Smooth muscle cell (in vitro differentiated cells): Measurements from ENCODE around the gene DNER. TPM values are rescaled to one million over a fixed set of nuclear protein-coding genes. Genes with fewer than 3 reads are reported as not detected.
A peak's percentile ranks its signal among the peaks of the same experiment; 100 is the strongest.

Experiments
- DNase-seq: peaks from one replicate; lab custom pipeline; 2025; ENCODE audit not compliant: unreplicated experiment; lab: John Stamatoyannopoulos, UW
- H2AFZ ChIP-seq: fragments of 200-600 bp; sonication (generic); 2 replicates; pipeline ENCODE4 v1.6.0; 2016; ENCODE audit warnings: antibody characterized with exemption, low read depth, mild to moderate bottlenecking
- H3F3A ChIP-seq: fragments of 200-600 bp; sonication (generic); 2 replicates; pipeline ENCODE4 v1.6.0; 2017; ENCODE audit warnings: antibody characterized with exemption, low read depth
- H3K27ac ChIP-seq: fragments of 200-600 bp; sonication (generic); 2 replicates; pipeline ENCODE4 v1.5.1; 2016; ENCODE audit warnings: low read depth, mild to moderate bottlenecking
- H3K27me3 ChIP-seq: fragments of 200-600 bp; sonication (generic); 2 replicates; pipeline ENCODE4 v1.6.1; 2016; ENCODE audit warnings: low read depth, mild to moderate bottlenecking
- H3K36me3 ChIP-seq: fragments of 200-600 bp; sonication (generic); 2 replicates; pipeline ENCODE4 v1.5.1; 2016; ENCODE audit warnings: low read depth
- H3K4me1 ChIP-seq: fragments of 200-600 bp; sonication (generic); 2 replicates; pipeline ENCODE4 v1.5.1; 2016; ENCODE audit warnings: low read depth
- H3K4me2 ChIP-seq: fragments of 200-600 bp; sonication (generic); 2 replicates; pipeline ENCODE4 v1.6.0; 2016; ENCODE audit warnings: mild to moderate bottlenecking
- H3K4me3 ChIP-seq: fragments of 200-600 bp; sonication (generic); 2 replicates; pipeline ENCODE4 v1.5.1; 2016; ENCODE audit warnings: mild to moderate bottlenecking
- H3K79me2 ChIP-seq: fragments of 200-600 bp; sonication (generic); 2 replicates; pipeline ENCODE4 v1.6.0; 2016; ENCODE audit warnings: low read depth, mild to moderate bottlenecking
- H3K9ac ChIP-seq: fragments of 200-600 bp; sonication (generic); 2 replicates; pipeline ENCODE4 v1.6.0; 2016; ENCODE audit warnings: low read depth
- H3K9me3 ChIP-seq: fragments of 200-600 bp; sonication (generic); replicated peaks from 2 replicates; pipeline ENCODE4 v1.5.1; 2016; ENCODE audit warnings: low read depth
- H4K20me1 ChIP-seq: fragments of 200-600 bp; sonication (generic); 2 replicates; pipeline ENCODE4 v1.6.0; 2016; ENCODE audit warnings: low read depth
- CTCF ChIP-seq: fragments of 200-600 bp; sonication (generic); IDR thresholded peaks from 2 replicates; pipeline ENCODE4 v1.5.1; 2017; ENCODE audit warnings: borderline replicate concordance, mild to moderate bottlenecking, antibody characterized with exemption; ENCODE audit not compliant: insufficient read depth, poor library complexity, severe bottlenecking
- WGBS: methylation state at CpG from one replicate; pipeline ENCODE4 v1.1.7; 2016; ENCODE audit warnings: low lambda C conversion rate; 5-methylcytosine and 5-hydroxymethylcytosine counted together
- polyA plus RNA-seq: library from polyadenylated mRNA; unstranded; fragments of >200 nt; fragmentation: Nextera tagmentation; extraction: Ambion mirVana; gene quantifications from 2 replicates; pipeline ENCODE4 v1.2.1, GENCODE V29; 2016
- total RNA-seq: library from RNA; depleted of rRNA; stranded (reverse); fragments of >200 nt; gene quantifications from 2 replicates; pipeline ENCODE4 v1.2.3, GENCODE V29; 2014

DNER gene
- total and polyA plus RNA-seq, 2 experiments from 2014 or later: 0.31 to 0.61 TPM

- Histone ChIP-seq H2AFZ (no peak overlapping the region), H3K4me3 (no peak overlapping the region), H3F3A (no peaks in the 10 kb centered on the region), H3K79me2 (no peaks in the 10 kb centered on the region), H4K20me1 (no peaks in the 10 kb centered on the region), H3K36me3 (no peaks in the 10 kb centered on the region), H3K27me3 (no peaks in the 10 kb centered on the region), H3K9ac (peak overlapping the region; percentile 76), H3K4me1 (peaks cover 6% of the 10 kb centered on the region), H3K27ac (peak overlapping the region; percentile 88), H3K4me2 (peak overlapping the region; percentile 52), H3K9me3 (no peaks in the 10 kb centered on the region)
- TF ChIP-seq CTCF: no peak
- WGBS: 0% methylated on average over 1 of the region's 1 CpG
- DNase-seq: no peak
These were observed 306.0 kb downstream of the DNER start for GRCh38 chr2:229408356-229408755.

GRCh38 chr2:229407170-229407569 lies 307.2 kb downstream of the DNER start:
- Histone ChIP-seq H3K9ac (peak overlapping the region; percentile 46), H3K27me3 (no peaks in the 10 kb centered on the region), H3K27ac (peak overlapping the region; percentile 88), H4K20me1 (no peaks in the 10 kb centered on the region), H3K9me3 (no peaks in the 10 kb centered on the region), H3F3A (no peaks in the 10 kb centered on the region), H3K79me2 (no peaks in the 10 kb centered on the region), H3K4me3 (no peak overlapping the region), H3K4me1 (peaks cover 6% of the 10 kb centered on the region), H2AFZ (no peak overlapping the region), H3K36me3 (no peaks in the 10 kb centered on the region), H3K4me2 (peak overlapping the region; percentile 52)
- DNase-seq: no peak
- no peak for TF ChIP-seq CTCF
- 34% methylated on average over 13 of the region's 13 CpGs for WGBS

GRCh38 chr2:229405796-229406195 lies 308.6 kb downstream of the DNER start:
- H3K79me2 ChIP-seq: no peaks in the 10 kb centered on the region
- H3K4me3 ChIP-seq: no peak overlapping the region
- TF ChIP-seq CTCF: no peak
- DNase-seq: no peak
- H3K27me3 ChIP-seq: no peaks in the 10 kb centered on the region
- H3K27ac ChIP-seq: no peak overlapping the region
- no peak overlapping the region for H3K4me2 ChIP-seq
- no peaks in the 10 kb centered on the region for H4K20me1 ChIP-seq
- no peaks in the 10 kb centered on the region for H3F3A ChIP-seq
- H3K36me3 ChIP-seq: no peaks in the 10 kb centered on the region
- 91% methylated on average over 5 of the region's 5 CpGs for WGBS
- no peak overlapping the region for H3K9ac ChIP-seq
- H2AFZ ChIP-seq: no peak overlapping the region
- H3K4me1 ChIP-seq: peaks cover 6% of the 10 kb centered on the region
- H3K9me3 ChIP-seq: no peaks in the 10 kb centered on the region

GRCh38 chr2:229403296-229403695 lies 311.1 kb downstream of the DNER start:
- H3K36me3 ChIP-seq: no peaks in the 10 kb centered on the region
- H2AFZ ChIP-seq: no peak overlapping the region
- H3K27ac ChIP-seq: no peak overlapping the region
- no peak overlapping the region for H3K4me2 ChIP-seq
- H3K4me3 ChIP-seq: no peak overlapping the region
- H3K79me2 ChIP-seq: no peaks in the 10 kb centered on the region
- 91% methylated on average over 3 of the region's 3 CpGs for WGBS
- H3K9me3 ChIP-seq: no peaks in the 10 kb centered on the region
- H3K4me1 ChIP-seq: no peaks in the 10 kb centered on the region
- no peaks in the 10 kb centered on the region for H3K27me3 ChIP-seq
- DNase-seq: no peak
- TF ChIP-seq CTCF: no peak
- H3F3A ChIP-seq: no peaks in the 10 kb centered on the region
- H4K20me1 ChIP-seq: no peaks in the 10 kb centered on the region
- H3K9ac ChIP-seq: no peak overlapping the region
